Measurements from ENCODE around the gene FAS. TPM values are rescaled to one million over a fixed set of nuclear protein-coding genes. Genes with fewer than 3 reads are reported as not detected.

The FAS gene
- total and polyA plus RNA-seq, 4 experiments from 2014 or later: 42.4 to 80.6 (median 47.4) TPM

DNA sequence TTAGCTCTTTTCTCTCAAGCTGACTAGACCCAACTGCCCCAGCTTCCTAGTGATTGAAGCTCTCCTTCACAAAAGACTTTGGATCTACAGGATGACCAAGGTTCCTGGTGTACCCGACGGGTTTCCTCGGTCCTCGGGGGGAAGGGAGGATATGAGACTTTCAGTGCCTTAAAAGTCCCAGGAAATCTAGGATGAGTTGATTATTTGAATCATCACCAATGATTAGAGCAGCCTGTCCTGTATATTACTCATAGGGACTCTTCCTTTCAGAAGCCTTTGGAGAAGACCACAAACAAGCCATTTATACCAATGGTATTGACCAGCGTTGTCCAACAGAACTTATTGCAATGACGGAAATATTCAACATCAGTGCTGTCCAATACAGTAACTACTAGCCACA, 31.9 kb upstream of the FAS start:
- peaks cover 0 to 5% of the 10 kb centered on the region in 2 donors for H3K36me3 Mint-ChIP-seq
- H3K9me3 Mint-ChIP-seq: no peaks in the 10 kb centered on the region
- ChIA-PET CTCF (ENCODE audit: partially characterized antibody) (interaction anchor here (0.9 kb wide), 1 partner anchor 13 kb away, joined by 3 read pairs; no protein-coding TSS in a partner anchor), POLR2A (ENCODE audit: partially characterized antibody) (interaction anchor here (1.3 kb wide), 1 partner anchor 32 kb away, joined by 3 read pairs; the partner anchor contains the start of gene FAS)
- H3K27me3 Mint-ChIP-seq: no peaks in the 10 kb centered on the region
- intact Hi-C loops (cut with micrococcal nuclease): no loop called here
- no peak overlapping the region for H3K4me3 Mint-ChIP-seq
- DNase-seq: no peak
- Histone ChIP-seq H3K4me3 (ENCODE audit: low read length in 2 of 2) (no peak overlapping the region), H3K9me3 (ENCODE audit: control insufficient read depth in 1 of 2, low read length in 2 of 2) (no peaks in the 10 kb centered on the region), H3K27me3 (ENCODE audit: insufficient read depth, low read length) (no peaks in the 10 kb centered on the region), H3K4me1 (ENCODE audit: insufficient read depth, low read length) (peaks cover 25% of the 10 kb centered on the region), H3K36me3 (ENCODE audit: insufficient read depth, low read length) (no peaks in the 10 kb centered on the region), H3K27ac (ENCODE audit: low read depth, low read length) (no peak overlapping the region)
- peaks cover 18 to 30% (median 24%) of the 10 kb centered on the region in 4 donors for H3K4me1 Mint-ChIP-seq
- no peak overlapping the region for H3K27ac Mint-ChIP-seq

GRCh38 chr10:88960802-88961201, 29.8 kb upstream of the FAS start:
- intact Hi-C loops (cut with micrococcal nuclease): no loop called here
- H3K27me3 ChIP-seq (ENCODE audit: insufficient read depth, low read length): no peaks in the 10 kb centered on the region

GRCh38 chr10:88961266-88961665, 29.3 kb upstream of the FAS start:
- H3K4me1 ChIP-seq (ENCODE audit: insufficient read depth, low read length): peaks cover 25% of the 10 kb centered on the region
- H3K27ac Mint-ChIP-seq: peak overlapping the region in 1 of 7 donors; percentile 68
- ChIA-PET POLR2A (ENCODE audit: partially characterized antibody) (interaction anchor here (0.7 to 4.1 kb wide), 2 partner anchors 30 to 43 kb away, joined by 3 to 31 read pairs; partner anchors contain the start of gene FAS), CTCF (ENCODE audit: partially characterized antibody) (interaction anchor here (0.7 to 2.0 kb wide), 5 partner anchors 26 to 256 kb away, joined by 3 to 9 read pairs (median 3); no protein-coding TSS in a partner anchor)
- DNase-seq: no peak
- peaks cover 18 to 33% (median 27%) of the 10 kb centered on the region in 4 donors for H3K4me1 Mint-ChIP-seq
- H3K27ac ChIP-seq (ENCODE audit: low read depth, low read length): no peak overlapping the region
- peak overlapping the region in 2 of 8 donors; percentile 1 to 37 for H3K4me3 Mint-ChIP-seq
- no peaks in the 10 kb centered on the region for H3K27me3 Mint-ChIP-seq
- H3K4me3 ChIP-seq (ENCODE audit: low read length in 2 of 2): no peak overlapping the region
- H3K27me3 ChIP-seq (ENCODE audit: insufficient read depth, low read length): no peaks in the 10 kb centered on the region
- no peaks in the 10 kb centered on the region for H3K9me3 Mint-ChIP-seq
- intact Hi-C loops (cut with micrococcal nuclease): no loop called here
- H3K9me3 ChIP-seq (ENCODE audit: control insufficient read depth in 1 of 2, low read length in 2 of 2): no peaks in the 10 kb centered on the region
- peaks cover 0 to 3% of the 10 kb centered on the region in 2 donors for H3K36me3 Mint-ChIP-seq
- no peaks in the 10 kb centered on the region for H3K36me3 ChIP-seq (ENCODE audit: insufficient read depth, low read length)

More at GRCh38 chr10:88960802-88961201, 29.8 kb upstream of the FAS start:
- peak overlapping the region in 2 of 7 donors; percentile 38 to 68 for H3K27ac Mint-ChIP-seq
- H3K36me3 ChIP-seq (ENCODE audit: insufficient read depth, low read length): no peaks in the 10 kb centered on the region
- no peaks in the 10 kb centered on the region for H3K9me3 Mint-ChIP-seq
- no peak for DNase-seq
- no peaks in the 10 kb centered on the region for H3K9me3 ChIP-seq (ENCODE audit: control insufficient read depth in 1 of 2, low read length in 2 of 2)
- H3K27me3 Mint-ChIP-seq: no peaks in the 10 kb centered on the region
- peak overlapping the region in 1 of 8 donors; percentile 37 for H3K4me3 Mint-ChIP-seq
- H3K36me3 Mint-ChIP-seq: peaks cover 0 to 3% of the 10 kb centered on the region in 2 donors
- CTCF ChIA-PET (ENCODE audit: partially characterized antibody): interaction anchor here (0.7 to 2.0 kb wide), 6 partner anchors 26 to 257 kb away, joined by 3 to 9 read pairs (median 3); partner anchors contain the start of gene FAS
- POLR2A ChIA-PET (ENCODE audit: partially characterized antibody): interaction anchor here (0.6 to 4.1 kb wide), 3 partner anchors 30 to 458 kb away, joined by 3 to 31 read pairs (median 3); partner anchors contain the start of gene FAS
- H3K4me3 ChIP-seq (ENCODE audit: low read length in 2 of 2): no peak overlapping the region
- no peak overlapping the region for H3K27ac ChIP-seq (ENCODE audit: low read depth, low read length)
- peaks cover 25% of the 10 kb centered on the region for H3K4me1 ChIP-seq (ENCODE audit: insufficient read depth, low read length)
- peaks cover 18 to 33% (median 26%) of the 10 kb centered on the region in 4 donors for H3K4me1 Mint-ChIP-seq

GRCh38 chr10:88962336-88962735, 28.3 kb upstream of the FAS start:
- Histone ChIP-seq H3K4me3 (ENCODE audit: low read length in 2 of 2) (no peak overlapping the region), H3K36me3 (ENCODE audit: insufficient read depth, low read length) (no peaks in the 10 kb centered on the region), H3K9me3 (ENCODE audit: control insufficient read depth in 1 of 2, low read length in 2 of 2) (no peaks in the 10 kb centered on the region), H3K27ac (ENCODE audit: low read depth, low read length) (no peak overlapping the region), H3K27me3 (ENCODE audit: insufficient read depth, low read length) (no peaks in the 10 kb centered on the region), H3K4me1 (ENCODE audit: insufficient read depth, low read length) (peaks cover 25% of the 10 kb centered on the region)
- ChIA-PET POLR2A (ENCODE audit: partially characterized antibody) (interaction anchor here (0.8 to 4.1 kb wide), 3 partner anchors 25 to 41 kb away, joined by 3 to 31 read pairs (median 3); partner anchors contain the start of gene FAS), CTCF (ENCODE audit: partially characterized antibody) (interaction anchor here (0.7 to 2.3 kb wide), 6 partner anchors 13 to 248 kb away, joined by 3 to 8 read pairs (median 4); no protein-coding TSS in a partner anchor)
- H3K4me1 Mint-ChIP-seq: peaks cover 18 to 33% (median 27%) of the 10 kb centered on the region in 4 donors
- peaks cover 0 to 3% of the 10 kb centered on the region in 2 donors for H3K36me3 Mint-ChIP-seq
- H3K27me3 Mint-ChIP-seq: no peaks in the 10 kb centered on the region
- intact Hi-C loops (cut with micrococcal nuclease): loop anchor here (2.0 kb wide), 2 partner anchors 28 to 38 kb away; partner anchors contain the start of gene FAS
- DNase-seq: peak in 4 of 5 donors; percentile 42 to 54 (median 44)
- no peaks in the 10 kb centered on the region for H3K9me3 Mint-ChIP-seq
- peak overlapping the region in 6 of 8 donors; percentile 12 to 80 (median 60) for H3K4me3 Mint-ChIP-seq
- H3K27ac Mint-ChIP-seq: peak overlapping the region in 6 of 7 donors; percentile 3 to 74 (median 26)

- Histone ChIP-seq H3K4me1 (ENCODE audit: insufficient read depth, low read length) (peaks cover 25% of the 10 kb centered on the region), H3K27ac (ENCODE audit: low read depth, low read length) (no peak overlapping the region), H3K4me3 (ENCODE audit: low read length in 2 of 2) (no peak overlapping the region), H3K36me3 (ENCODE audit: insufficient read depth, low read length) (no peaks in the 10 kb centered on the region), H3K9me3 (ENCODE audit: control insufficient read depth in 1 of 2, low read length in 2 of 2) (no peaks in the 10 kb centered on the region), H3K27me3 (ENCODE audit: insufficient read depth, low read length) (no peaks in the 10 kb centered on the region)
- Mint-ChIP-seq H3K27me3 (no peaks in the 10 kb centered on the region), H3K4me3 (no peak overlapping the region), H3K27ac (peak overlapping the region in 1 of 7 donors; percentile 10), H3K36me3 (peaks cover 0 to 3% of the 10 kb centered on the region in 2 donors), H3K4me1 (peaks cover 18 to 33% (median 27%) of the 10 kb centered on the region in 4 donors), H3K9me3 (no peaks in the 10 kb centered on the region)
- ChIA-PET POLR2A (ENCODE audit: partially characterized antibody) (interaction anchor here (4.1 kb wide), 1 partner anchor 28 kb away, joined by 31 read pairs; the partner anchor contains the start of gene FAS), CTCF (ENCODE audit: partially characterized antibody) (interaction anchor here (0.8 to 2.3 kb wide), 7 partner anchors 12 to 251 kb away, joined by 3 to 8 read pairs (median 4); no protein-coding TSS in a partner anchor)
- no peak for DNase-seq
- intact Hi-C loops (cut with micrococcal nuclease): loop anchor here (2.0 kb wide), 2 partner anchors 27 to 37 kb away; partner anchors contain the start of gene FAS
These were observed 27.3 kb upstream of the FAS start for GRCh38 chr10:88963318-88963717.

GRCh38 chr10:88964360-88964759, 26.2 kb upstream of the FAS start:
- no peaks in the 10 kb centered on the region for H3K9me3 Mint-ChIP-seq
- H3K4me3 Mint-ChIP-seq: no peak overlapping the region
- ChIA-PET POLR2A (ENCODE audit: partially characterized antibody) (interaction anchor here (2.2 to 4.1 kb wide), 2 partner anchors 26 to 27 kb away, joined by 8 to 31 read pairs; partner anchors contain the start of gene FAS), CTCF (ENCODE audit: partially characterized antibody) (interaction anchor here (1.2 to 2.3 kb wide), 2 partner anchors 19 to 30 kb away, joined by 3 to 6 read pairs; no protein-coding TSS in a partner anchor)
- H3K27me3 ChIP-seq (ENCODE audit: insufficient read depth, low read length): no peaks in the 10 kb centered on the region
- no peaks in the 10 kb centered on the region for H3K36me3 ChIP-seq (ENCODE audit: insufficient read depth, low read length)
- no peaks in the 10 kb centered on the region for H3K27me3 Mint-ChIP-seq
- DNase-seq: no peak
- H3K4me1 ChIP-seq (ENCODE audit: insufficient read depth, low read length): peaks cover 25% of the 10 kb centered on the region
- no peak overlapping the region for H3K27ac ChIP-seq (ENCODE audit: low read depth, low read length)
- H3K27ac Mint-ChIP-seq: no peak overlapping the region
- H3K4me1 Mint-ChIP-seq: peaks cover 18 to 33% (median 27%) of the 10 kb centered on the region in 4 donors
- H3K9me3 ChIP-seq (ENCODE audit: control insufficient read depth in 1 of 2, low read length in 2 of 2): no peaks in the 10 kb centered on the region
- no peak overlapping the region for H3K4me3 ChIP-seq (ENCODE audit: low read length in 2 of 2)
- peaks cover 0 to 3% of the 10 kb centered on the region in 2 donors for H3K36me3 Mint-ChIP-seq
- intact Hi-C loops (cut with micrococcal nuclease): no loop called here

DNA sequence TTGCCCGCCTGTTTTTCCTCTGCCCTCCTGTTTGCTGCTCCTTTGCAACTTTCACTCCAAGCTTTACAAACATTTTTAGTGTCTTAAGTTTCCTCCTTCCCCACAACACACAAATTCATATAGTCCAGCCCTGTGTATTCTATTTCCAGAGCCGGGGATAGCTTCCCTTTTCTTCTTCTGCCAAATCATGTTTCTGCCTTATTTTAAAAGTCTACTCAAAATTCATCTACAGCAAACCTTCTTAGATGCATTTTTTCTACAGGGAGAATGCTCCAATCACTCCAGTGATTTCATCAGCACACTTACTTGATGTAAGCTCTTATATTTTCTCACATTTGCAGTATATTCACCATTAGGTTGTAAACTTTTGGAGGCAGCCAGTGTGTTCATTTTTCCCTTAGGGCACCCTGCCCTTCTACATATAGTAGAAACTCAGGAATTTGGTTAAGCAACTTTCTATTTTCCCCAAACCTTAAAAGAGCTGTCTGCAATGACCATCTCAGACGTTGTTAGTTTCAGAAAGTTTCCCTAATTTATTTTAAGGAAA, 25.7 kb upstream of the FAS start:
- H3K36me3 ChIP-seq (ENCODE audit: insufficient read depth, low read length): no peaks in the 10 kb centered on the region
- Mint-ChIP-seq H3K27me3 (no peaks in the 10 kb centered on the region), H3K4me1 (peaks cover 18 to 33% (median 27%) of the 10 kb centered on the region in 4 donors), H3K27ac (peak overlapping the region in 1 of 7 donors; percentile 72), H3K4me3 (no peak overlapping the region), H3K9me3 (no peaks in the 10 kb centered on the region), H3K36me3 (peaks cover 0 to 3% of the 10 kb centered on the region in 2 donors)
- H3K4me3 ChIP-seq (ENCODE audit: low read length in 2 of 2): no peak overlapping the region
- CTCF ChIA-PET (ENCODE audit: partially characterized antibody): interaction anchor here (0.5 to 1.2 kb wide), 2 partner anchors 30 to 40 kb away, joined by 3 to 4 read pairs; no protein-coding TSS in a partner anchor
- intact Hi-C loops (cut with micrococcal nuclease): no loop called here
- POLR2A ChIA-PET (ENCODE audit: partially characterized antibody): interaction anchor here (2.2 kb wide), 1 partner anchor 25 kb away, joined by 8 read pairs; the partner anchor contains the start of gene FAS
- no peaks in the 10 kb centered on the region for H3K27me3 ChIP-seq (ENCODE audit: insufficient read depth, low read length)
- no peaks in the 10 kb centered on the region for H3K9me3 ChIP-seq (ENCODE audit: control insufficient read depth in 1 of 2, low read length in 2 of 2)
- no peak for DNase-seq
- H3K27ac ChIP-seq (ENCODE audit: low read depth, low read length): no peak overlapping the region
- peaks cover 25% of the 10 kb centered on the region for H3K4me1 ChIP-seq (ENCODE audit: insufficient read depth, low read length)

Data from CD4-positive, alpha-beta memory T cell (primary cell).